Right cardiac atrium (tissue), 5 donors: ENCODE results near the gene DENND1A. TPM values are rescaled to one million over a fixed set of nuclear protein-coding genes. Genes with fewer than 3 reads are reported as not detected.
A peak's percentile ranks its signal among the peaks of the same experiment; 100 is the strongest.

Source experiments
- ATAC-seq, 2 donors: fragments of 200-7000 bp; cut with Tn5 transposase; one replicate each; pipeline versions ENCODE4 v1.8.0 to v1.9.1; 2020; ENCODE audit warnings: moderate library complexity in 2 of 2, mild to moderate bottlenecking in 1 of 2
- DNase-seq, 3 donors: peaks; one replicate each; pipeline ENCODE4 v3.0.0-alpha.2; 2020
- H3K27ac ChIP-seq: one replicate; pipeline ENCODE4 v1.5.1; 2013; ENCODE audit warnings: mild to moderate bottlenecking, low read length, control low read depth, moderate library complexity
- H3K27me3 ChIP-seq: one replicate; pipeline ENCODE4 v1.6.1; 2013; ENCODE audit not compliant: control insufficient read depth, insufficient read depth
- H3K4me1 ChIP-seq: one replicate; pipeline ENCODE4 v1.6.1; 2013; ENCODE audit warnings: low read length; ENCODE audit not compliant: control insufficient read depth, insufficient read depth
- H3K4me3 ChIP-seq: one replicate; pipeline ENCODE4 v1.5.1; 2013; ENCODE audit warnings: low read length, control low read depth
- H3K9me3 ChIP-seq: one replicate; pipeline ENCODE4 v1.6.1; 2013; ENCODE audit warnings: low read length; ENCODE audit not compliant: control insufficient read depth
- WGBS: extraction: QIAGEN DNeasy Blood & Tissue Kit; methylation state at CpG from one replicate; pipeline ENCODE4 v1.1.7; 2013; 5-methylcytosine and 5-hydroxymethylcytosine counted together
- intact Hi-C, 4 donors: fragments of 100-400 bp; cut with DNase I; formaldehyde crosslinking; loops; one replicate each; pipeline versions ENCODE4 v1.11.0 to v1.14.0; 2022 to 2023
- polyA plus RNA-seq: library from polyadenylated mRNA; stranded (reverse); fragments of 200-250 nt; gene quantifications from one replicate; pipeline ENCODE4 v1.2.3, GENCODE V29; 2013
- total RNA-seq, 4 donors: library from RNA; stranded (reverse); fragmentation: NEBNext Ultra II Directional; extraction: Animal tissue kit (Norgen Biotek cat#: 25700); gene quantifications; one replicate each; pipeline ENCODE4 v1.2.1, GENCODE V29; 2021
- donor health status: healthy with polysubstance abuse.
- donor health status: DM: no; HTN: yes; CAD: no.
- donor health status: DM: no; HTN: no; CAD: no.
- donor health status: DM: no; HTN: yes; CAD: no; lungs with severe emphysema.
- donor health status: DM: yes; HTN: yes; CAD: no.

DENND1A gene
- total and polyA plus RNA-seq, 5 donors, result 11.4 to 19.3 (median 17.4) TPM

DNA sequence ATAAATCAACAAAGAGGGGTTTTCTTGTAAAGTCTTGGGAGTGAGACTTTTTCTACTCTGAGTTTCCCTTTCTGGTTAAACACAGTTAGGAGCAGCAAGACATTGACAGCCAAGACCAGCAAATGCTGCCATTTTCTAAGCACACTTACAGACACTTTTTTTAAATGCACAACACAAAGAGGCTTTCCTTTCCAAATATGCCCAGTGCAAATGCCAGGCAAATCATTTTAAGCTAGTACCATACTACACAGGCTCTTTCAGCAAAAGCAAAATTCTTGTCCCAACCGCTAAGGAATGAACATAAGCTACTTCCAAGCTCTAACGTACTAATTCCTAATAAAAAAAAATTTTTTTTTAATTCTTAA lies 68.2 kb downstream of the DENND1A start:
- Histone ChIP-seq H3K4me1 (peaks cover 3% of the 10 kb centered on the region), H3K9me3 (no peaks in the 10 kb centered on the region), H3K4me3 (no peak overlapping the region), H3K27me3 (no peaks in the 10 kb centered on the region), H3K27ac (no peak overlapping the region)
- DNase-seq (no peak), ATAC-seq (no peak)
- intact Hi-C loops, result no loop called here
- WGBS, result 94% methylated on average over 2 of the region's 2 CpGs

GRCh38 chr9:123861086-123861755 lies 68.7 kb downstream of the DENND1A start:
- H3K4me3 ChIP-seq, result no peak overlapping the region
- no peak for ATAC-seq
- H3K4me1 ChIP-seq, result peaks cover 3% of the 10 kb centered on the region
- no peak overlapping the region for H3K27ac ChIP-seq
- H3K9me3 ChIP-seq, result no peaks in the 10 kb centered on the region
- intact Hi-C loops, result no loop called here
- H3K27me3 ChIP-seq, result no peaks in the 10 kb centered on the region
- 83% methylated on average over 2 of the region's 2 CpGs for WGBS
- DNase-seq, result no peak

DNA sequence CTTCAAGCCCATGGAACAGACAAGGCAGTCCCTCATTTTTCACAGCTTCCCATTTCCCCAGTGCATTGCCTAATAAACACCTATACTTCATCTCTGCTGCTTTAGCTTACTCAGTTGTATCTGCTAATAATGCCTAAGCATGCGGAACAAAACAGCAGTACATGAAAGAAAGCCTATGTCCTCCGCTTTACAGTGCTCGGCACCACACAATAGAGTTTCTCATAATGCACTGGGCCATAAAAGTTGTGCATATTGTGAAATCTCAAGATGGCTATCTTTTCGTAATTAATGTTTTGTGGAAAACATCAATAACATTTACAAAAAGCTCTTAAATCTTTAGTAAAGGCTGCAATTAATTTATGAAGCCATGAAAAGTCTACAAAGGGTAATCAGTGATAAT lies 69.3 kb downstream of the DENND1A start:
- Histone ChIP-seq H3K27ac (no peak overlapping the region), H3K4me1 (peaks cover 3% of the 10 kb centered on the region), H3K27me3 (no peaks in the 10 kb centered on the region), H3K9me3 (no peaks in the 10 kb centered on the region), H3K4me3 (no peak overlapping the region)
- WGBS, result 95% methylated on average over 4 of the region's 4 CpGs
- intact Hi-C loops, result no loop called here
- no peak for DNase-seq
- no peak for ATAC-seq

GRCh38 chr9:123852403-123852802 lies 77.5 kb downstream of the DENND1A start:
- WGBS, result 95% methylated on average over 2 of the region's 2 CpGs
- Histone ChIP-seq H3K27ac (no peak overlapping the region), H3K9me3 (no peaks in the 10 kb centered on the region), H3K4me3 (no peak overlapping the region), H3K4me1 (no peaks in the 10 kb centered on the region), H3K27me3 (no peaks in the 10 kb centered on the region)
- ATAC-seq (no peak), DNase-seq (no peak)
- intact Hi-C loops, result no loop called here

GRCh38 chr9:123851851-123852250 lies 78.1 kb downstream of the DENND1A start:
- 88% methylated on average over 7 of the region's 7 CpGs for WGBS
- intact Hi-C loops, result no loop called here
- ATAC-seq, result no peak

DNA sequence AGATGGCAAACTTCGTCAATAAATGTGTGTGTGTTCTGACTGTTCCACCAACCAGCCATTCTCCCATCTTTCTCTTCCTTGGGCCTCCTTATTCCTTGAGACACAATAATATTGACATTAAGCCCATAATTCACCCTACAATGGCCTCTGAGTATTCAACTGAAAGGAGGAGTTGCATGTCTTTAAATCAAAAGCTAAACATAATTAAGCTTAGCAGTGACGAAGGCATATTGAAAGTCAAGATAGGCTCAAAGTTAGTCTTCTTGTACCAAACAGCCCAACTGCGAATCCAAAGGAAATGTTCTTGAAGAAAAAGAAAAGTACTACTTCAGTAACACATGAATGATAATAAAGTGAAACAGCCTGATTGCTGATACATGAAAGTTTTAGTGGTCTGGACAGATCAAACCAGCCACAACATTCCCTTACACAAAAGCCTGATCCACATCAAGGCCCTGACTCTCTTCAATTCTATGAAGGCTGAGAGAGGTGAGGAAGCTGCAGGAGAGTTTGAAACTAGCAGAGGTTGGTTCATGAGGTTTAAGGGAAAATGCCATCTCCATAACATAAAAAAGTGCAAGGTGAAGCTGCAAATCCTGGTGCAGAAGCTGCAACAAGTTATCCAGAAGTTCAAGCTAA lies 81.4 kb downstream of the DENND1A start:
- no peak for DNase-seq
- H3K27ac ChIP-seq, result no peak overlapping the region
- intact Hi-C loops, result no loop called here
- no peak for ATAC-seq
- 98% methylated on average over 3 of the region's 3 CpGs for WGBS
- no peaks in the 10 kb centered on the region for H3K27me3 ChIP-seq
- H3K4me3 ChIP-seq, result no peak overlapping the region
- no peaks in the 10 kb centered on the region for H3K4me1 ChIP-seq
- H3K9me3 ChIP-seq, result peaks cover 2% of the 10 kb centered on the region

More at GRCh38 chr9:123851851-123852250, 78.1 kb downstream of the DENND1A start:
- no peak overlapping the region for H3K27ac ChIP-seq
- no peak overlapping the region for H3K4me3 ChIP-seq
- no peaks in the 10 kb centered on the region for H3K4me1 ChIP-seq
- peaks cover 1% of the 10 kb centered on the region for H3K9me3 ChIP-seq
- H3K27me3 ChIP-seq, result no peaks in the 10 kb centered on the region
- DNase-seq, result no peak

- Histone ChIP-seq H3K4me3 (no peak overlapping the region), H3K9me3 (peaks cover 2% of the 10 kb centered on the region), H3K4me1 (no peaks in the 10 kb centered on the region), H3K27me3 (no peaks in the 10 kb centered on the region), H3K27ac (no peak overlapping the region)
- ATAC-seq (no peak), DNase-seq (no peak)
- intact Hi-C loops, result no loop called here
Observed at GRCh38 chr9:123846966-123847365, 83.0 kb downstream of the DENND1A start.

DNA sequence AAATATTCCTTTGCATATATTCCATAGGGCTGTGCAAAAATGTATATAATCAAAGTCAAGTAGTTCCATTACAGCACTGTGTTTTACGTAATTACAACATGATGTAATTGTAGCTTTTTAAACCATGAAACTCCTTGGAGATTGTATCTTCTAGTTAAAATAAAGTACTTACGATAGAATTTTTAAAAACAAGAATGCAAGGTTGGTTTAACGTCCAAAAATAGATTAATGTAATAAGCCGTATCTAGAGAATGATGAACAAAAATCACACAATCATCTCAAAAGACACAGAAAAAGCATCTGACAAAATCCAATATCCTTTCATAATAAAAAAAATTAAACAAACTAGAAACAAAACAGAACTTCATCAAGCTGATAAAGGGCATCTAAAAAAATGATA lies 86.2 kb downstream of the DENND1A start:
- no peaks in the 10 kb centered on the region for H3K4me1 ChIP-seq
- intact Hi-C loops, result no loop called here
- no peak overlapping the region for H3K27ac ChIP-seq
- peaks cover 2% of the 10 kb centered on the region for H3K9me3 ChIP-seq
- H3K4me3 ChIP-seq, result no peak overlapping the region
- no peak for ATAC-seq
- DNase-seq, result no peak
- 97% methylated on average over 4 of the region's 4 CpGs for WGBS
- no peaks in the 10 kb centered on the region for H3K27me3 ChIP-seq

DNA sequence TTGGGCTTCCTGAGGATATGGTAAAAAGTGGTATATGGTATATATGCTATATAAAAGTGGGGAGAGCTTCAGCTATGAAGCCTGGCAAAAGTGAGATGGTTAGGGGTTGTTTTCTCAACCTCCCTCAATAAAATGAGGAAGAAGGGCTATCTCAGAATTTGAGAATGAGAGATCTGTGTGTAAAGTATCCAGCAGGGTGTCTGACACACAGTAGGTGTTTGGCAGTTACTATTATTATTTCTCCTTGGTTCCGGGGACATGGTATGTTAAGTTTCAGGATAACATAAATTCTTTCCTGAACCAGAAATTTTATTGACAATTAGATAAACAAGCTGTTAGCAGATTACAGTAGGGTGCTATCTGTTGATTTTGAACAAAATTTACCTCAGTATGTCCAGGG lies 94.1 kb downstream of the DENND1A start:
- intact Hi-C loops, result no loop called here
- WGBS, result 83% methylated on average over 1 of the region's 1 CpG
- DNase-seq (no peak), ATAC-seq (no peak)
- no peaks in the 10 kb centered on the region for H3K27me3 ChIP-seq
- peaks cover 2% of the 10 kb centered on the region for H3K4me1 ChIP-seq
- no peak overlapping the region for H3K4me3 ChIP-seq
- H3K27ac ChIP-seq, result no peak overlapping the region
- no peaks in the 10 kb centered on the region for H3K9me3 ChIP-seq

DNA sequence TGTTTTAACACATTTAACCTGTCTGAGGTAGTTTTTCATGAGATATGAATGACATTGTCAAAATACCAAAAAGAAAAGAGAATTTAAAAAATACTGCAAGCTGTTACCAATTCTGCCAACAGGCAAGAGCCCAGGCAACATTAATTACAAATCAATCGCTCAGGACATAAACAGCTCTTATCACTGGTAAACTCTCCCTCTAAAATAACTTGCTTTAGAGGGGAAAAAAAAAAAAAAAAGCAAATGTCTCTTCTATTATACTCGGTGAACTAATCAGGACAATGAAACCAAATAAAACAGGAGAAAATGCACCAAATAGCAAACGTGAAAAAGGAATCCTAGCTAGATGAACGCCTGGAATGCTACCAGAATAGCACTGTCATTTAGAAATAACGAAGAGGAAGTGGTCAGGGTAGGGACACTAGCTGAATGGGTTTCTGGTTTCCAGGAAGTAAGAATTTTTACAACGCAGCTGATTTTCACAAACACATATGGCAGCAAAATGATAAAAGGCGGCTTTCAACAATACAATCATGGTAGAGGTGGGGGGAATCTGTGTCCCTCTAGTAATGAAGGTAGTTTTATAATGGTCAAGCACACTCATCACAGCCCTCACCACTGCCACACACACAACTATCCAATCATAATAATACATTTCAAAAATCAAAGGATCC lies 94.9 kb downstream of the DENND1A start:
- H3K4me3 ChIP-seq, result peak overlapping the region; percentile 41
- no peaks in the 10 kb centered on the region for H3K9me3 ChIP-seq
- H3K27ac ChIP-seq, result no peak overlapping the region
- intact Hi-C loops, result no loop called here
- no peaks in the 10 kb centered on the region for H3K27me3 ChIP-seq
- ATAC-seq, result peak; percentile 72 to 74
- peaks cover 2% of the 10 kb centered on the region for H3K4me1 ChIP-seq
- DNase-seq, result no peak
- 16% methylated on average over 7 of the region's 7 CpGs for WGBS

DNA sequence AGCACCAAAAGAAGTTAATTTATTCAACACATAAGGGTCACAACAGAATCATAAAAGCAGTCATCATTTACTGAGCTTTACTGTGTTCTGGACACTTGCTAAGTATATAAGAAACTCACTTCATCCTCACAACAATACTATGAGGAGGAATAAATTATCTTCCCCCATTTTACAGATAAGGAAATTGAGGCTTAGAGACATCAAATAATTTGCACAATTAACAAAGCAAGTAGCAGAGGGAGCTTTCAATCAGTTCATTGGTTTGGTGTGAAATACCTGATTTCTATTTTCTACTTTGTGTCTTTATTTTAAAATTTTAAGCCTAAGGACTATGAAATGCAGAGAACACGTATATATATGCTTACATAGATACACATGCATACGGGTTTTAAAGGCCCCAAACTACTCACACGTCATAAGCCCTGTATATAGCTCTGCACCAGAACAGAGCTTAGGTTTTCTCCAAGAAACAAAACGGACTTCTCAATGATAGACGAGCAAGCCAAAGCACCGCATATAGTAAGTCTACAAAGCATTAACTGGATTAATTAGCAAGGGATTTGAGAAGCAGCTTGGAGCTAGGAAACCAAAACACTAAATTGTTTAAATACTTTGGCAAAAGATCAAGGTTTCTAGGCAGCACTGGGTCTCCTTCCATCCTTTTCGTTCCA lies 95.6 kb downstream of the DENND1A start:
- H3K9me3 ChIP-seq, result no peaks in the 10 kb centered on the region
- no peak overlapping the region for H3K4me3 ChIP-seq
- intact Hi-C loops, result no loop called here
- 51% methylated on average over 7 of the region's 7 CpGs for WGBS
- H3K27me3 ChIP-seq, result no peaks in the 10 kb centered on the region
- no peak for ATAC-seq
- H3K4me1 ChIP-seq, result peaks cover 2% of the 10 kb centered on the region
- no peak overlapping the region for H3K27ac ChIP-seq
- no peak for DNase-seq
